HG03520 (cell line): ENCODE measurements around the gene SNHG17.
"Not testable (repeated sequence)": the region's sequence is repeated elsewhere in the genome, so short reads cannot be mapped to it uniquely, and the experiment has no call there.

Experiments
- ATAC-seq: cut with Tn5 transposase; IDR thresholded peaks from one replicate; pipeline ENCODE4 v1.9.1; 2021; ENCODE audit warnings: mild to moderate bottlenecking, moderate library complexity; ENCODE audit not compliant: unreplicated experiment

Gene SNHG17

GRCh38 chr20:38421915-38422314 lies 13.2 kb downstream of the SNHG17 start:
- ATAC-seq = no peak

- ATAC-seq = no peak
Observed at GRCh38 chr20:38420388-38421085, 14.6 kb downstream of the SNHG17 start.

GRCh38 chr20:38418509-38419204 lies 16.5 kb downstream of the SNHG17 start:
- ATAC-seq = no peak

DNA sequence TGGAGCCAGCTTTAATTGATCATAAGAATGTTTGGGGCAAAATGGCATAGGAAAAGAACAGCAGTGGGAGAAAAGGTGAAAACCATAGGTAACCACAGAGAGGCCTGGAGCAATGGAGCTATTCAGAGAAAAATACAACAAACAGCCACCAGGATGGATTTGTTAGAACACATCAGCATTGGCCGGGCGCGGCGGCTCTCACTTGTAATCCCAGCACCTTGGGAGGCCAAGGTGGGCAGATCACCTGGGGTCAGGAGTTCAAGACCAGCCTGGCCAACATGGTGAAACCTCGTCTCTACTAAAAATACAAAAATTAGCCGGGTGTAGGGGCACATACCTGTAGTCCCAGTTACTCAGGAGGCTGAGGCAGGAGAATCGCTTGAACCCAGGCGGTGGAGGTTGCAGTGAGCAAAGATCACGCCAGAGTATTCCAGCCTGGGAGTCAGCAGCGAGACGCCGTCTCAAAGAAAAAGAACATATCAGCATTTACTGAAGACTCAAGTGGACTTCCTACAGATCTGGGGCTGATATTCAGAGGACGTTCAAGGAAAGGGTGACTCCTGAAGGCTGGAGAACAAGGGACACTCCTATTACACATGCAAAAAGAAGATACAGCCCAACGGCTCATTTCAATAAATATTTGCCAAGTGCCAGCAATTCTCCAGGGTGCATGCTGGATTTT lies 20.2 kb downstream of the SNHG17 start:
- no peak for ATAC-seq

DNA sequence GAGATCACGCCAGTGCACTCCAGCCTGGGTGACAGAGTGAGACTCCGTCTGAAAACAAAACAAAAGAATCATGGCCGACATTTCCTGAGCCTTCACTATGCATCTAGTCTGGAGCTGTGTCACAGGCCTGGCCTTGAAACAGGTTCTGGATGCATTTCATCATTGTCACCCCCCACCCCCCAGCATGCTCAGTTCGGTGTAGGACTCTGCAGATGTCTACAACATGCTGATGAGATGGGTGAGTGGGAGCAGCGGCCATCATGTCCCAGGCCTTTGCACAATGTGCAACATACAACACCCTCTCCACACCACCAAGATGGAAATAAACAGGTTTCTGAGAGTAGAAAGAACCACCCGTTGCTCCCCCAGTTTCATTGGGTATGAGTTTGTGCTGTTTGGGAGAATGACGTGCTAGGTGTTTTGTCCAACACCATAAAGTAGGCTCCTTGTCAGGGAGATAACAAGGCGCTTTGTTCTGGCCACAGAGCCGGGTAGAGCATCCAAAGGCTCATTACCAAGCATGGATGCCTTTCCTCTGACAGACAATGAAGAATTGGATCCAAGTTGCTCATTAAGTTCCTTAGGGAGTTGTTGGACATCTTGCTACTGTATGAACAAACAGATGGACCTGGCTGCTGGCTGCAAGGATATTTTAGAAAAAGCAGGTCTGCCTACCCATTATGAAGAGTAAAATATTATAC lies 22.1 kb downstream of the SNHG17 start:
- ATAC-seq = no peak

GRCh38 chr20:38407822-38408221 lies 27.3 kb downstream of the SNHG17 start:
- ATAC-seq = not testable (repeated sequence)

DNA sequence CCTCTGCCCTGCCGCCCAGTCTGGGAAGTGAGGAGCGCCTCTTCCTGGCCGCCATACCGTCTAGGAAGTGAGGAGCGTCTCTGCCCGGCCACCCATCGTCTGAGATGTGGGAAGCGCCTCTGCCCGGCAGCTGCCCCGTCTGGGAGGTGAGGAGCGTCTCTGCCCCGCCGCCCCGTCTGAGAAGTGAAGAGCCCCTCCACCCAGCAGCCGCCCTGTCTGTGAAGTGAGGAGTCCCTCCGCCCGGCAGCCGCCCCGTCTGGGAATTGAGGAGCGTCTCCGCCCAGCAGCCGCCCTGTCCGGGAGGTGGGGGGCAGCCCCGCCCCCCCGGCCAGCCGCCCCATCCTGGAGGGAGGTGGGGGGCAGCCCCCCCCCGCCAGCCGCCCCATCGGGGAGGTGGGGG lies 27.8 kb downstream of the SNHG17 start:
- no peak for ATAC-seq

GRCh38 chr20:38406476-38406875 lies 28.7 kb downstream of the SNHG17 start:
- no peak for ATAC-seq

DNA sequence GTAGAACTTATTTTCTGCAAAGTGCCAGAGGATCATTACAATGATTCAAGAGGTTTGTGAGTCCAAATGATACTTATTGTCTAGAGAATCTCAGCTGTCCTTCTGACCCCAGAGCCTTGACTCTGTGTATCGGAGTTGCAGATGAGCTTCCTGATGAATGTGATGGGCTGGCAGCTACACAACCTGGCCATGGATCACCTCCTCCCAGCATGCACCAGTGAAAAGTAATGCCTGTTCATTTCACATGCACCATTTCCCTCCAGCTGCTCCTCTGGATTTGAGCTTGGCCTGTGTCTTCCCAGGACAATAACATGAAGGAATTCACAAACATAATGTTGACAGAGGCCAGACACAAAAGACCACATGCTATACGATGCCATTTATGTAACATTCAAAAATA lies 30.0 kb downstream of the SNHG17 start:
- no peak for ATAC-seq

DNA sequence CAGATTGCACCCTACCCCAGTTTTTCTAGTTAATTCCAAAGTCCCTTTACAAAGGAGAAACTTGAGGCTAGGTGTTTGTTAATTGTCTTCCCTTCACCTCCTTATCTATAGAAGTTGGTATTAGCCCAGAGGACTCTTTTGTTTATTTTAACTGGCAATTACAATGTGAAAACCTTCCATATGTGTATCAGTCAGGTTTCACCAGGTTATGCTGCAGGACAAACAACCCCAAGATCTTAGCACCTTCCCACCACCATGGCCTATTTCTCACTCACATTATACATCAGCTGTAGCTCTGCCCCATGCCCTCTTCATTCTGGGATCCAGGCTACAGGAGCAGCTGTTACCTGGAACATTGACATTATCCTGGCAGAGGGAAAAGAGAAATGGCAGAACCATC lies 31.1 kb downstream of the SNHG17 start:
- ATAC-seq = no peak

DNA sequence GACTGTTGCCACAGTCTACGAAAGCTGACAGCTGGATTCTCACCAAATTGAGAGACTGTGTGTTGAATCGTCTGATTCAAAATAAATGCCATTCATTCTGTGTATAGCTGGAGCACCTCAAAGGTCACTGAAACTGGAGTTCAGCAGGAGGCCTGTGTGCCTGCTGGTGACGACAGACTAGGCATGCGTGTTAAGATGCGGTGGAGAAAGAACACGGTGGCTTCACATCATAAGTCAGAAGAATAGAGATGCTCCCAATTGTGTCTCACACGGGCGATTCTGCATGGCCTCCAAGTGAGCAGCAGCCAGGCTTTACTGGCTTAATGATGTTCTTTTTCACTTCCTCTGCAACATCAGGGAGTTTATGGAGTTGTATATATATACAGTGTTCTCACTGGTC lies 32.3 kb downstream of the SNHG17 start:
- ATAC-seq = no peak

- no peak for ATAC-seq
Observed at GRCh38 chr20:38402089-38402488, 33.0 kb downstream of the SNHG17 start.

DNA sequence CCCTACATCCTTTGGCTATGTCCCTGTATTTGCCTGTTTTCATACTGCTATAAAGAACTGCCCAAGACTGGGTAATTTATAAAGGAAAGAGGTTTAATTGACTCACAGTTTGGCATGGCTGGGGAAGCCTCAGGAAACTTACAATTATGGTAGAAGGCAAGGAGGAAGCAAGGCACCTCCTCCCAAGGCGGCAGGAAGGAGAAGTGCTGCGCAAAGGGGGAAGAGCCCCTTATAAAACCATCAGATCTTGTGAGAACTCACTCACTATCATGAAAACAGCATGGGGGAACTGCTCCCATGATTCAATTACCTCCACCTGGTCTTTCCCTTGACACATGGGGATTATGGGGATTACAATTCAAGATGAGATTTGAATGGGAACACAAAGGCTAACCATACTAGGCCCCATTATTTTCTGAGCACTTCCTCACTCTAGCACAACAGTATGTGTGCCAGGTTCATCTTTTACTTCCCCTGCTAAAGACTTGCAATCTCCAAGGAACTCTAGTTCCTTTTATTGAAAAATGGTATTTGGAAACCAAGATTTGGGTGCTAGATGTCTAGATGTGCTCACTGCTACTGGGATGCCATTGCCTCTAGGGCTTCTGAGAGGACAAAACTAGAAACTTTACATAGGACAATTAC lies 39.3 kb downstream of the SNHG17 start:
- ATAC-seq = not testable (repeated sequence)

GRCh38 chr20:38395165-38395564 lies 40.0 kb downstream of the SNHG17 start:
- ATAC-seq = no peak

DNA sequence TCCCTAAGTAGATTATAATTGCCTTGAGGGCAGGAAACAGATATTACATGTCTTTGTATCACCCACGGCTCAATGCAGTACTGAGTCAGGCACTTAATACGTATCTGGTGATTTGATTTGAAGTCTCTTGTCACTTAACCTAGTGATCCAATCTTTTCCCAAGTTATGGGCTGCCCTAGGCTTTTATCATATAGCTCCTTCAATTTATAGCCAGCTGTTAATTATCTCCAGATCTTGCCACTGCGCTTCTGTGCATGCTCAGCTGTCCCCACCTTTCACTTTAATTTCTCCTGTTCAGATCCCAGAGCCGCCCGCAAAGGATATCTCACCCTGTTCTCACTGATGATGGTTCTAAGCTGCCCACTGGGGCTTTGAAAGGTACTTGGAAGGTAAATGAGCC lies 41.9 kb downstream of the SNHG17 start:
- no peak for ATAC-seq

- ATAC-seq = no peak
Observed at GRCh38 chr20:38392356-38392755, 42.8 kb downstream of the SNHG17 start.

DNA sequence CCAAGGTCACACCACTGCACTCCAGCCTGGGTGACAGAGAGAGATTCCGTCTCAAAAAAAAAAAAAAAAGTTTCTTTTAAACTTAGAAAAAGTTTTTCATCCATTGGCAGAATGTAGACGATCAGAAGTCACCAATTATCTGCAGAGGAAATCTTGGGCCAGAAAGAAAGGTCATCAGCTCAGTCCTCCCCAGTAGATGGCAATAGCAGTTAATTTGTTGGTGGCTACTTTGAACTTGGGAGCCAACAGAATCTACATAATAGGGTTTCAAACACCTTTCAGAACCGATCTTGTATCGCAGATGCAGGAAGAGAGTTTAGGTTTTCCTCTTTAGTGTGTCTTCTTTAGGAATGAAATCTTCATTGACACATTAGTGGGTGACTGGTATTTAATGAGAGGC lies 47.2 kb downstream of the SNHG17 start:
- ATAC-seq = no peak

- no peak for ATAC-seq
Observed at GRCh38 chr20:38386851-38387250, 48.3 kb downstream of the SNHG17 start.

GRCh38 chr20:38386004-38386403 lies 49.1 kb downstream of the SNHG17 start:
- ATAC-seq = no peak

- no peak for ATAC-seq
Observed at GRCh38 chr20:38383147-38383546, 52.0 kb downstream of the SNHG17 start.

DNA sequence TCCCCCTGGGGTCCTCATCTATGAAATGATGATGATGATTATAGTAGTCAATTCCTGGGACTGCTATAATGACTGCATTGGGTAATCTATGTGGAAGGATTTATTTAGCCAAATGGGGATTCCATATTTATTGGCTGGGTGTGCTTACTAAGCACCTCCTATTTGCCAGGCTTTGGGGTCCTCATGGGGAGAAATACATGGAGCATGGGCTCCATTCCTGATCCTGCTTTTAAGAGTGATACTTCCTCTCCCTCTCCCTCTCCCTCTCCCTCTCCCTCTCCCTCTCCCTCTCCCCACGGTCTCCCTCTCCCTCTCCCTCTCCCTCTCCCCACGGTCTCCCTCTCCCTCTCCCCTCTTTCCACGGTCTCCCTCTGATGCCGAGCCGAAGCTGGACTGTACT lies 57.3 kb downstream of the SNHG17 start:
- ATAC-seq = not testable (repeated sequence)
